H1 (cell line): ENCODE measurements around the gene METTL25B. TPM values are rescaled to one million over a fixed set of nuclear protein-coding genes. Genes with fewer than 3 reads are reported as not detected.

Experiments used
- FOSL1 ChIP-seq: IDR thresholded peaks from 2 replicates; pipeline ENCODE4 v1.6.1; 2011; ENCODE audit warnings: mild to moderate bottlenecking, low read depth, low read length, moderate library complexity; ENCODE audit not compliant: insufficient read depth
- polyA plus RNA-seq, 7 experiments: library from polyadenylated mRNA; depleted of rRNA in 3 of 7; stranded (reverse) in 5 of 7; unstranded in 2 of 7; fragments of >200 nt in 5 of 7; fragments of 200-250 nt in 2 of 7; gene quantifications; 1 replicate in 5 of 7; 2 replicates in 1 of 7; 4 replicates in 1 of 7; pipeline versions ENCODE4 v1.2.1 to v1.2.3, GENCODE V29; 2011 to 2013; ENCODE audit warnings: missing spikeins in 2 of 7, mixed read lengths in 2 of 7
- total RNA-seq: library from RNA; stranded (reverse); fragmentation: NEBNext Ultra II Directional; extraction: Animal tissue kit (Norgen Biotek cat#: 25700); gene quantifications from 2 replicates; pipeline ENCODE4 v1.2.1, GENCODE V29; 2021

The METTL25B gene
- total and polyA plus RNA-seq, 2 of the 8 experiments (the other 6 are each of a cell fraction or from before 2014, with no cell fraction given) = 28.4 to 30.1 TPM

- TF ChIP-seq FOSL1 = no peak
Measured at GRCh38 chr1:156744344-156744743, 16.1 kb downstream of the METTL25B start (continued).
